HG02970 (cell line): ENCODE results near the gene SORD.

Source experiments
- ATAC-seq: cut with Tn5 transposase; IDR thresholded peaks from one replicate; pipeline ENCODE4 v1.9.1; 2021; ENCODE audit warnings: mild to moderate bottlenecking, moderate library complexity, moderate number of reproducible peaks; ENCODE audit not compliant: unreplicated experiment, low FRiP score

SORD gene

GRCh38 chr15:45114751-45115085, 91.7 kb downstream of the SORD start:
- ATAC-seq: no peak

GRCh38 chr15:45115312-45115820, 92.4 kb downstream of the SORD start:
- ATAC-seq: no peak

DNA sequence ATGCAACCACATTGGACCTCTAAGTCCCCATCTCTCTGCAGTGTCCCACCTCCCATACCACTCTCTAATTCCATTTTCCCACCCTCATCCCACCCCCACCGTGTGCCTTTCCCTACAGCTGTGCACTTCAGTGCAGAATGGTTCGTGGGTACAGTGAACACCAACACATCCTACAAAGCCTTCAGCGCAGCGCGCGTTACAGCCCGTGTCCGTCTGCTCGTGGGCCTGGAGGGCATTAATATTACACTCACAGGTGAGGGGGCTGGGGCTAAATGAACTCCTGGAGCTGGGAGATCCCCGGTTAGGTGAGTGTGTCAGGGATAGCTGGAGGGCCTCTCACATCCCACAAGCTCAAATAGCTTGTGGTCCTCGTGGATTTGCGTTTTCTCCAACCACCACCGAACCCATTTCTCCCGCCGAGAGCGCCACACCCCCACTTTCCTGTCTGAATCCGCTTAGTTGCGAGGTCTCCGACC, 93.0 kb downstream of the SORD start:
- ATAC-seq: no peak

DNA sequence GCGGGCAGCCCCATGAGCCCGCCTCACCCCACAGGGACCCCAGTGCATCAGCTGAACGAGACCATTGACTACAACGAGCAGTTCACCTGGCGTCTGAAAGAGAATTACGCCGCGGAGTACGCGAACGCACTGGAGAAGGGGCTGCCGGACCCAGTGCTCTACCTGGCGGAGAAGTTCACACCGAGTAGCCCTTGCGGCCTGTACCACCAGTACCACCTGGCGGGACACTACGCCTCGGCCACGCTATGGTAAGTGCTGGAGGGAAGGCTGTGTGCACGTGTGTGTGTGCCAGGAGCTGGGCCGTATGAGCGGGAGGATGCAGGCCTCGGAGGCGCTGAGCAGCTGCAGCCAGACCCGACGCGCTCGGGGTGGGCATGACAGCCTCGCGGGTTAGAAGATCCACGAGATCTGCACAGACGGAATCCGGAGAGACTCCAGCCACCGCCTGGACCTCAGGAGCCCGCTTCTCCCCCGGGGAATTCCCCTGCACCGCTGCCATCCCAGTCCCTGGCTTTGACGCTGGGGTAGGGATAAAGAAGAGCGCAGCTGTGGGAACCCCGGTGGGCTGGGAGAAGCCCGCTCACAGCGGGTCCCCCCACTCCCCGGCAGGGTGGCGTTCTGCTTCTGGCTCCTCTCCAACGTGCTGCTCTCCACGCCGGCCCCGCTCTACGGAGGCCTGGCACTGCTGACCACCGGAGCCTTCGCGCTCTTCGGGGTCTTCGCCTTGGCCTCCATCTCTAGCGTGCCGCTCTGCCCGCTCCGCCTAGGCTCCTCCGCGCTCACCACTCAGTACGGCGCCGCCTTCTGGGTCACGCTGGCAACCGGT, 93.7 kb downstream of the SORD start:
- ATAC-seq: no peak

DNA sequence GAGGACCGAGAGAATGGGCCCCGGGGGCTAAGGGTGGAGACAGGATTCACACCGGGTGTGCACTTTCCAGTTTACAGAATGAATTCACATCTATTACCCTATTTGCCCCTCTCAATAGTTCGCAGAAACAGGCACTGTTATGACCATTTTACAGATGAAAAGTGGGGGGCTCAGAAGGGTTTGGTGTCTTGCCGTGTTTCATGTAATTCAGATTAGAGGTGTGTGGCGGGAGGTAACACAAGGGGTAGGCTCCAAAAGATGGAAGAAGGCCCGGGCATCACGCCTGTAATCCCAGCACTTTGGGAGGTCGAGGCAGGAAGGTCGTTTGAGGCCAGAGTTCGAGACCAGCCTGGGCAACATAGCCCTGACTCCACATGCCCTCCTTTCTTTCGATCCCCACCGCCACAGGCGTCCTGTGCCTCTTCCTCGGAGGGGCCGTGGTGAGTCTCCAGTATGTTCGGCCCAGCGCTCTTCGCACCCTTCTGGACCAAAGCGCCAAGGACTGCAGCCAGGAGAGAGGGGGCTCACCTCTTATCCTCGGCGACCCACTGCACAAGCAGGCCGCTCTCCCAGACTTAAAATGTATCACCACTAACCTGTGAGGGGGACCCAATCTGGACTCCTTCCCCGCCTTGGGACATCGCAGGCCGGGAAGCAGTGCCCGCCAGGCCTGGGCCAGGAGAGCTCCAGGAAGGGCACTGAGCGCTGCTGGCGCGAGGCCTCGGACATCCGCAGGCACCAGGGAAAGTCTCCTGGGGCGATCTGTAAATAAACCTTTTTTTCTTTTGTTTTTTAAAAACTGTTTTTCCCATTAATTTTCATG, 94.5 kb downstream of the SORD start:
- ATAC-seq: no peak

DNA sequence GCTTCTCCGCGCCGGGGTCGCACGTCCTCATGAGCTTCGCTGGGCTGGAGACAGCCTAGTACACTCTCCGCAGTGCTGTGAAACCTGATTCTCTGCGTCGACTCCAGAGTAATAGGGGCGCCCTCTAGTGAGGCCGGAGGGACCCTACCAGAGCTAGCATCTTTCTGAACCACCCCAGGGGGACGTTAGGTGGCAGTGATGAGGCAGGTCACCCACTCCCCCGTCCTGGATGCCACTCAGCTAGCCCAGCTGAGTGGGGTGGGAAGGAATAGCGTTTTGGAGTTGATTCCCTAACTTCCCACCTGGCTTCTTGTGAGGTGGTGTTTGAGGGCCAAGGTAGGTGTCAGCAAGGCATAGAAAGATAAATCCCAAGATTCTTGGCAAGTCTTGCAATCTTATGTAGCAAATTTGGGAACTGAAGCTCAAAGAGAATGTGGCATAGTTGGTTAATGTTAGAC, 95.2 kb downstream of the SORD start:
- ATAC-seq: no peak

DNA sequence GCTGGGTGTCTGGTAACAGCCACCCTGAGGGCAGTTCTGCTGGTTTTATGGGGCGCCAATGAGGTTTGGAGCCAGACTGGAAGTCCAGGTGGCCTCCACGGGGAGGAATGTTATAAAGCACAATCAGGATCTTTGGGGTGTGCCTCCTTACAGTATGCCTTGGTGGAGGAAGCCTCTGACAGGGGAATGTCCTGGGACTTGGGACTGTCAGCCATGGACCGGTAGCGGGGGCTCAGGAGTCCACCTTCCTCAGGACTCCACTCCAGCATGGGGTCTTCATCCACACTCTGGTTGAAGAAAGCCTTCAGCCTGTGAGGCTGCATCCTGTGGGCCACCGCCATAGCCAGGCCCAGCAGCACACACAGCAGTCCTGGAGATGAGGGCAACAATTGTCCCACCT, 96.0 kb downstream of the SORD start:
- ATAC-seq: no peak

GRCh38 chr15:45120081-45120972, 97.3 kb downstream of the SORD start:
- no peak for ATAC-seq

DNA sequence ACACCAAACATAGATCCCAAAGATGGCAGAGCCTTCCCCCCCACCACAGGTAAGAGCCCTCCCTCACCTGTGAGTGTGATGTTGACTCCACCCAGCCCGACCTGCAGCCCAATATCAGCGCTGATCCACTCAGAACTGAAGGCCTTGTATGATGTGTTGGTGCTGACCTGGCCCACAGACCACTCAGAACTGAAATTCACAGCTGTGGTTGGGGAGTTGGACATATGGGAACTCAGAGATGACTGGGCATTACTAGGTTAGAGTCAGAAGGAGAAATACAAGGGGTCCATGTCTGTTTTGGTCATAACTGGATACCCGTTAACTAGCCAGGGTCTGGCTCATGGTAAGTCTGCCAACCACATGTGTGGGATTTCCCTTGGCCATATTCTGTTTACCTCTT, 98.0 kb downstream of the SORD start:
- no peak for ATAC-seq

GRCh38 chr15:45121706-45122417, 98.9 kb downstream of the SORD start:
- ATAC-seq: no peak

DNA sequence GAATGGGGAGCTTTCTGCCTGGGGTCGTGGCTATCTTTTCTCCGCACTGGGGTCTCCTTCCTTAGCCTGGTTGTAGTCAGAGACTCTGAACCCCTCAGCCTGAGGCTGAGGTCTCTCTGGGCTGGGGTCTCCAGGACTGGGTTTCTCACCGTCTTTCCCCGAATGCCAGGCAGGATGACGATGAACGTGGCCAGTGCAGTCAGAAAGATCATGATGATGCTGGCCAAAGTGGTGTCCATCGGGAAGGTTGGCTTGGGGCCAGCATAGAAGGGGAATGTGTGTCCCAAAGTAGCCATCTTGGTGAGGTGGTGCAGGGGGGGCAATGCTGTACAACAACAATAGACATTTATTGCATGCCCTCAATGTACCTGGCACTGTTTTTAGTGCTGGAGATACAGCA, 99.7 kb downstream of the SORD start:
- ATAC-seq: no peak

- no peak for ATAC-seq
Observed at GRCh38 chr15:45123397-45123796, 100.4 kb downstream of the SORD start.

- ATAC-seq: no peak
Observed at GRCh38 chr15:45126535-45127158, 103.7 kb downstream of the SORD start.
